H1 (cell line): ENCODE data around the gene ZNF746.

Source experiments
- ATF3 ChIP-seq: IDR thresholded peaks from 2 replicates; pipeline ENCODE4 v1.6.1; 2011; ENCODE audit warnings: low read depth, mild to moderate bottlenecking, low read length; ENCODE audit not compliant: insufficient read depth
- CTCF ChIP-seq, 3 experiments: IDR thresholded peaks; 1 replicate in 2 of 3; 2 replicates in 1 of 3; pipeline versions ENCODE4 v1.5.1 to v1.6.1; 2011; ENCODE audit warnings: low read length in 3 of 3, mild to moderate bottlenecking in 3 of 3, inconsistent platforms in 2 of 3, low read depth in 1 of 3, moderate library complexity in 1 of 3; ENCODE audit not compliant: insufficient read depth in 1 of 3; ENCODE audit errors: control extremely low read depth in 1 of 3
- EZH2 ChIP-seq: fragments of 200-600 bp; sonication (generic); IDR thresholded peaks from 2 replicates; pipeline ENCODE4 v1.7.1; 2012; ENCODE audit warnings: low read depth, mild to moderate bottlenecking, moderate library complexity, low read length, inconsistent platforms; ENCODE audit not compliant: severe bottlenecking
- GABPA ChIP-seq: IDR thresholded peaks from 2 replicates; pipeline ENCODE4 v1.6.1; 2011; ENCODE audit warnings: mild to moderate bottlenecking, low read length, moderate library complexity, borderline replicate concordance; ENCODE audit not compliant: insufficient read depth
- MAFK ChIP-seq: IDR thresholded peaks from 2 replicates; pipeline ENCODE4 v1.6.1; 2012; ENCODE audit warnings: low read depth, mild to moderate bottlenecking, improper control_type of control experiment, low read length
- POLR2A ChIP-seq, 2 experiments: IDR thresholded peaks; 1 replicate in 1 of 2; 2 replicates in 1 of 2; pipeline ENCODE4 v1.6.1; 2011; ENCODE audit warnings: low read depth in 2 of 2, low read length in 2 of 2, mild to moderate bottlenecking in 2 of 2; ENCODE audit errors: control extremely low read depth in 1 of 2
- RAD21 ChIP-seq, 2 experiments: IDR thresholded peaks in 1 of 2; conservative IDR thresholded peaks in 1 of 2; 2 replicates each; pipeline ENCODE4 v1.6.1; 2011; ENCODE audit warnings: low read depth in 2 of 2, low read length in 2 of 2, improper control_type of control experiment in 1 of 2, inconsistent platforms in 1 of 2, mild to moderate bottlenecking in 1 of 2, moderate library complexity in 1 of 2
- RXRA ChIP-seq: IDR thresholded peaks from 2 replicates; pipeline ENCODE4 v1.6.1; 2011; ENCODE audit warnings: low read depth, mild to moderate bottlenecking, low read length, moderate library complexity; ENCODE audit not compliant: insufficient read depth
- SIX5 ChIP-seq: IDR thresholded peaks from 2 replicates; pipeline ENCODE4 v1.6.1; 2011; ENCODE audit warnings: mild to moderate bottlenecking, low read depth, low read length
- SP1 ChIP-seq: IDR thresholded peaks from 2 replicates; pipeline ENCODE4 v1.6.1; 2011; ENCODE audit warnings: low read depth, low read length
- SRF ChIP-seq: IDR thresholded peaks from 2 replicates; pipeline ENCODE4 v1.6.1; 2011; ENCODE audit warnings: mild to moderate bottlenecking, low read depth, low read length, moderate library complexity
- USF2 ChIP-seq: IDR thresholded peaks from 2 replicates; pipeline ENCODE4 v1.6.1; 2011; ENCODE audit warnings: low read length, improper control_type of control experiment
- YY1 ChIP-seq: IDR thresholded peaks from 2 replicates; pipeline ENCODE4 v1.6.1; 2011; ENCODE audit warnings: low read depth, mild to moderate bottlenecking, low read length
- ZNF274 ChIP-seq: IDR thresholded peaks from 2 replicates; pipeline ENCODE4 v1.7.0; 2012; ENCODE audit warnings: low read length, borderline replicate concordance; ENCODE audit errors: extremely low read depth

- TF ChIP-seq EZH2, result no peak
- TF ChIP-seq SP1, result no peak
- no peak for TF ChIP-seq ATF3
- TF ChIP-seq YY1, result no peak
- no peak for TF ChIP-seq SRF
- no peak for TF ChIP-seq MAFK
- no peak for TF ChIP-seq CTCF (IDR thresholded peaks at IDR 0.05; ENCODE audit: control extremely low read depth in 1 of 3, insufficient read depth in 1 of 3, low read depth in 1 of 3, low read length in 3 of 3)
- TF ChIP-seq USF2, result no peak
- TF ChIP-seq GABPA, result no peak
- no peak for TF ChIP-seq RAD21 (IDR thresholded peaks at IDR 0.05 in 1 of 2, conservative IDR thresholded peaks at IDR 0.05 in 1 of 2; ENCODE audit: low read depth in 2 of 2, low read length in 2 of 2)
- TF ChIP-seq POLR2A (IDR thresholded peaks at IDR 0.05; ENCODE audit: control extremely low read depth in 1 of 2, low read depth in 2 of 2, low read length in 2 of 2), result no peak
- TF ChIP-seq RXRA, result no peak
- TF ChIP-seq ZNF274, result no peak
- TF ChIP-seq SIX5, result no peak
Observed at GRCh38 chr7:149458235-149458634, 39.4 kb downstream of the ZNF746 start.
